ENCODE results near the gene POLR2C. TPM values are rescaled to one million over a fixed set of nuclear protein-coding genes. Genes with fewer than 3 reads are reported as not detected.

POLR2C gene
- total and polyA plus RNA-seq, 2 of the 13 experiments (the other 11 are each of a cell fraction or from before 2014, with no cell fraction given), result 104 to 216 TPM

GRCh38 chr16:57444711-57445110, 17.8 kb upstream of the POLR2C start (continued):
- TF ChIP-seq SMC3 (IDR thresholded peaks at IDR 0.05; ENCODE audit: low read length), result no peak
- TF ChIP-seq TFAP4 (IDR thresholded peaks at IDR 0.05; ENCODE audit: borderline replicate concordance, low read depth), result no peak
- TF ChIP-seq KDM5A (IDR thresholded peaks at IDR 0.05; ENCODE audit: borderline replicate concordance, low read length), result no peak
- TF ChIP-seq KDM1A (CRISPR knock-in tag; IDR thresholded peaks at IDR 0.05), result no peak

GRCh38 chr16:57445510-57445909, 17.0 kb upstream of the POLR2C start:
- Histone ChIP-seq H3K4me2 (ENCODE audit: low read depth, low read length) (0 out of 2 replicates have a peak overlapping the region, but pooled peaks have one; percentile 3), H3K27ac (ENCODE audit: extremely low read length, insufficient read depth, low read length) (no peak overlapping the region)
- CTCF ChIA-PET (ENCODE audit: low intra/inter-chr PET ratio, low total read pairs), result no interaction called here

More at GRCh38 chr16:57445510-57445909, 17.0 kb upstream of the POLR2C start:
- intact Hi-C loops (cut with micrococcal nuclease; ENCODE audit: unreplicated experiment) (no loop called here), in situ Hi-C loops (cut with HindIII; ENCODE audit: extremely low pct_ligation_motif_present, low pct_unique_long_range_greater_than_20kb) (no loop called here)
- Histone ChIP-seq H3K36me3 (replicated peaks in 1 of 2; ENCODE audit: control insufficient read depth in 1 of 2, insufficient read depth in 2 of 2, low read length in 2 of 2) (peaks cover 0 to 3% of the 10 kb centered on the region in 2 experiments; a peak in 3 of 5 replicates), H3K9ac (ENCODE audit: insufficient read depth, low read depth, low read length) (no peak overlapping the region), H4K20me1 (ENCODE audit: insufficient read depth, low read length) (no peaks in the 10 kb centered on the region), H3K4me3 (replicated peaks in 1 of 3; ENCODE audit: insufficient read depth in 1 of 3, low read depth in 2 of 3, low read length in 3 of 3) (no peak overlapping the region), H2AFZ (ENCODE audit: low read length) (no peak overlapping the region), H3K27me3 (ENCODE audit: control insufficient read depth in 1 of 2, insufficient read depth in 2 of 2, low read length in 2 of 2) (no peaks in the 10 kb centered on the region; a peak in 1 of 5 replicates), H3K9me3 (ENCODE audit: low read length) (no peaks in the 10 kb centered on the region), H3K79me2 (ENCODE audit: insufficient read depth, low read length) (peaks cover 24% of the 10 kb centered on the region), H3K4me1 (ENCODE audit: insufficient read depth, low read length) (peaks cover 46% of the 10 kb centered on the region)
- FAIRE-seq (no peak), DNase-seq (ENCODE audit: low spot score) (no peak), ATAC-seq (no peak)
- WGBS (ENCODE audit: low lambda C conversion rate), result 98% methylated on average over 2 of the region's 2 CpGs
- TF ChIP-seq MAFF (IDR thresholded peaks at IDR 0.05; ENCODE audit: low read depth, low read length) (no peak), ZKSCAN1 (IDR thresholded peaks at IDR 0.05; ENCODE audit: low read length) (peak; percentile 74)
- no TSS peak for BruUV-seq (replicated peaks)
- POLR2A ChIA-PET, result interaction anchor here (0.7 to 3.8 kb wide), 4 partner anchors 13 to 26 kb away, joined by 3 to 46 read pairs (median 25); partner anchors contain the start of gene POLR2C
